ENCODE results near the gene ARG2. TPM values are rescaled to one million over a fixed set of nuclear protein-coding genes. Genes with fewer than 3 reads are reported as not detected.
A peak's percentile ranks its signal among the peaks of the same experiment; 100 is the strongest.

The ARG2 gene
- total and polyA plus RNA-seq, 9 of the 15 experiments (the other 6 are each of a cell fraction or from before 2014, with no cell fraction given), result 6.2 to 75.0 (median 17.8) TPM

GRCh38 chr14:67674480-67675218, 54.9 kb downstream of the ARG2 start, which contains the start of gene VTI1B (continued):
- TF ChIP-seq ZNF277 (CRISPR knock-in tag; IDR thresholded peaks at IDR 0.05; ENCODE audit: borderline replicate concordance), result no peak
- TF ChIP-seq SPI1 (IDR thresholded peaks at IDR 0.05; ENCODE audit: borderline replicate concordance, low read depth, low read length), result no peak
- no peak for TF ChIP-seq PTTG1 (tag; IDR thresholded peaks at IDR 0.05; ENCODE audit: low read depth)
- no peak for TF ChIP-seq ZFP91 (CRISPR knock-in tag; IDR thresholded peaks at IDR 0.05)
- no peak for TF ChIP-seq GTF2F1 (IDR thresholded peaks at IDR 0.05; ENCODE audit: low read depth, low read length)
- no peak for TF ChIP-seq DMBX1 (CRISPR knock-in tag; IDR thresholded peaks at IDR 0.05; ENCODE audit: borderline replicate concordance)
- no peak for TF ChIP-seq THRB (CRISPR knock-in tag; conservative IDR thresholded peaks at IDR 0.05)
- peak; percentile 48; the same call in 1 of the 2 replicates for TF ChIP-seq ATF7 (IDR thresholded peaks at IDR 0.05)
- no peak for TF ChIP-seq NFIC (IDR thresholded peaks at IDR 0.05)
- no peak for TF ChIP-seq CHAMP1 (IDR thresholded peaks at IDR 0.05)
- TF ChIP-seq IRF9 (tag; IDR thresholded peaks at IDR 0.05), result no peak
- peak; percentile 35; the same call in 1 of the 2 replicates for TF ChIP-seq ZBTB7A (IDR thresholded peaks at IDR 0.05; ENCODE audit: borderline replicate concordance, control insufficient read depth, low read depth, low read length)
- TF ChIP-seq RUNX1 (IDR thresholded peaks at IDR 0.05; ENCODE audit: low read depth), result no peak
- no peak for TF ChIP-seq ZNF780A (CRISPR knock-in tag; IDR thresholded peaks at IDR 0.05)
- no peak for TF ChIP-seq NUFIP1 (IDR thresholded peaks at IDR 0.05; ENCODE audit: partially characterized antibody)
- TF ChIP-seq ZNF830 (CRISPR knock-in tag; IDR thresholded peaks at IDR 0.05), result no peak
- no peak for TF ChIP-seq ZNF740 (CRISPR knock-in tag; IDR thresholded peaks at IDR 0.05)
- TF ChIP-seq ZNF740 (tag; IDR thresholded peaks at IDR 0.05), result no peak
- no peak for TF ChIP-seq EHMT2 (IDR thresholded peaks at IDR 0.05)
